HG02763 (cell line): ENCODE results near the gene SLC35B3.
"Not testable (repeated sequence)": the region's sequence is repeated elsewhere in the genome, so short reads cannot be mapped to it uniquely, and the experiment has no call there.

Experiments used
- ATAC-seq: cut with Tn5 transposase; IDR thresholded peaks from one replicate; pipeline ENCODE4 v1.9.1; 2021; ENCODE audit warnings: mild to moderate bottlenecking, moderate library complexity; ENCODE audit not compliant: unreplicated experiment

The SLC35B3 gene

DNA sequence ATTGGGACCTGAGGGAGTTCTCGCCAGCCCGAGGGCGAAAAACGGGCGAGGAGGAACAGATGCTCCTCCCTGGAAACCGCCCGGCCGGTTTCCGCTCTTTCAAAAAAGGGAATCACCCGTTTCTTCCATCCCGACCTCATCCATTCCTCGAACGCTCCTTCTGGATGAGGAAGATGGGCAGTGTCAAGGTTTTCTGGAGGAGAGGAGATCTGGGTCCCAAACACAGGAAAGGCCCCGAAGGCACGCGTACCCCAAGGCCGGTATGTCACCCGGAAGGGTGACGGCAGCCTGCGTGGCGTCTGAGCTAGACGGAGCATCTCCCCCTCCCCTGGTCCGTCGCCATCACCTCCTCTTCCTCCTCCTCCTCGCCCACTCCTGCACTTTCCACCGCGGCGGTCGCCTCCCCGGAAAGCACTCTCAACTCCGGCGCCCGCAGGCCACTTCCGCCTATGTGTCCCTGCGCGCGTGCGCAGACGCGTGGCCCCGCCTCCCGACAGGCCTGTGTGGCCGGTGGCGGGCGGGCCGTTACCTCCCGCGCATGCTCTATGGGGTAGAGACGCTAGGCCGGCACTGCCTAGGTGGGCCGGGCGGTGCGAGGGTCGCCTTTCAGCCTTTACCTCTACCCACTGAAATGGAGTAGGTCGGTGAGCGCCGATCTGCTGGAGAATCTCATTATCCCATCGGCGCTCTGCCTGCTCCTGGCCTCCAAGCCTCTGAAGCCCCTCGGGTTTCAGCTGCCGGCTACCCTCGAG is at the start of gene SLC35B3:
SLC35B3 (minus strand) TSS at position 453 of the 752 bp plus-strand sequence.
- peak; percentile 95 for ATAC-seq

DNA sequence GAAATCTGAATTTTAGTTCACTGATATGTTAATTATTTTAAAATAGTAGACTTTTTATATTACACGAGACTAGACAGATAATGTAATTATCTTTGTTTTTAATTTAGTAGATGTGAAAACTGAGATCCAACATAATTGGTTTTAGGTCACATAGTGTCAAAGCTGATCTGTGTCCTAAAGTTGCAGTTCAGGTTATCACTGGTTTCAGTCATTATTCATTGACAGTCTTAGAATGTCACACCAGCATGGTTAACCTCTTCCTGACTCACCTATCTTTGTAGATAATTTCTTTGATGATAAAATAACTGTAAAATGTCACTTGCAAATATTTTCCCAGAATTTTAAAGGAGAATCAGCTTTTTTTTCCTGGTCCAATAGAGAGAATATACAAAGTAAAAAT is 48.3 kb upstream of the SLC35B3 start:
- ATAC-seq = no peak

- ATAC-seq = peak; percentile 68
Observed at GRCh38 chr6:8481727-8482126, 46.4 kb upstream of the SLC35B3 start.

GRCh38 chr6:8478418-8478817 is 43.1 kb upstream of the SLC35B3 start:
- no peak for ATAC-seq

DNA sequence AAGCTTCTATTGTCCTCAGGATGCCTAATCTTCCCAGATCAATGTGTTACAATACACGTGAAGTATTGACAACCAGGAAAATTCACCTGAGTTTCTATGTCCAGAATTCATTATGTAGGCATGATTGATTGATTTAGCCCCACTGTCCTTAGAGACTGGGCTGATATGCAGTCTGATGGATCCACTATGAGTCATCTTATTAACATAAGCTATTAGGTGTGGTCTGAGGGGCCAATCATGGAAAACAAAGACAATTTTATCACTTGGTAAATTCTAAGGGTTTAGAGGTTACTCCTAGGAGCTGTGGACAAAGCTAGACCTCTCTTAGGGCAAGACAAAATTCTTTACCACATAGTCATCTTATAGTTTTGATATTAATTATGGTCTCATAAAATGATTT is 41.3 kb upstream of the SLC35B3 start:
- no peak for ATAC-seq

GRCh38 chr6:8468552-8469356 is 33.4 kb upstream of the SLC35B3 start:
- no peak for ATAC-seq

DNA sequence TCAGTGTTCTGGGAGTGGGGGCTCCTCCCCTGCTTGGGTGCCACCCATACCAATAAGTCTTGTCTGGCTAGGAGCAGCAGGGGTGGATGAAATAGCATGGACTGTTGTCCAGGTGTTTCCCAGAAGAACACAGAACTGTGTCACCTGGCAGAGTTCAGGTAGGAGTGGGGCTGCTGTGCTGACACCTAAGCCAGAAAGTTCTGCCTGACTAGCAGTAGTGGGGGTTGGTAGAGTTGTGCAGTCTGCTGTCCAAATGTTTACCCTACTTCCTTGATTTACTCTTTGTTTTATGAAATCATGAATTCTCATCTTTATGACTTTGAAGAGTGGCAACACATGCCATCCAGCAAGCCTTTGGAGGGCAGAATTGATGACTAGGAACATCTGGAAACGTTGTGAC is 27.3 kb upstream of the SLC35B3 start:
- no peak for ATAC-seq

DNA sequence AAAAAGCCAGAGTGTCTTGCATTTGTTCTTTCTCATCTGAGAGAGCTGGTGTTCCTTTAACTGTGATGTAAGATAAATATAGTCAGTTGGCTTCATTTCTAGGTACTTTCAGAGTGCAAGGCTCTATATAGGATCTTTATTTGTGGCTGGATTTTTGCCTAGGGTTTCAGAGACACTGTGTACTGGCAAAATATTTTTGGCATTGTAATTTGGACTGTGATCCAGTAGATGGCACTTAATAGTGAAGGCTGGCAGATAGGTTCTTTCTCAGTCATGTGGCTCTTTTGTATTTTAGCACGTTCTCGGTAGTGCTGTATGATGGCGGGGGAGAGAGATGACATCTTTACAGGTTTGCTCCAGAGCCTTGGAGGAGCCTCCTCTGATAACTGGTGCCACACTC is 26.8 kb upstream of the SLC35B3 start:
- no peak for ATAC-seq

GRCh38 chr6:8446391-8446790 is 11.0 kb upstream of the SLC35B3 start:
- ATAC-seq = no peak

GRCh38 chr6:8445930-8446329 is 10.6 kb upstream of the SLC35B3 start:
- ATAC-seq = not testable (repeated sequence)

DNA sequence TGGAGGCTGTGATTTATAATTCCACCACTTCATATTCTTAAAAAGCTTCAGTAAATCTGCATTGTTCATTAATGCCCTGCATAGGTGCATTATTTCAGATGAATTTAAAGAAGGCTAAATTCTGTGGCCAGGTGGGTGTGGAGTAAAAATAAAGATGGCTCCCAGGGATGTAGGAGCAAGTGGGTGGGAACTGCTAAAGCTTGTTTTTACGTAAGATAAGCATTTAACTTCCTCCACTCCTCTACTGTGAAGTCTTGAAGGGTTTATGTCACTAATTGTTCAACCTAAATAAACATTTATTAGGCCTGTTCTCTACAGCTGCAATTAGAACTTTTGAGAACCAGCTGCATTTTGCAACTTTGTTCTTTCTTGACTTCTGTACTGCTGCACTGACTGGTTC is 6.8 kb upstream of the SLC35B3 start:
- ATAC-seq = no peak

DNA sequence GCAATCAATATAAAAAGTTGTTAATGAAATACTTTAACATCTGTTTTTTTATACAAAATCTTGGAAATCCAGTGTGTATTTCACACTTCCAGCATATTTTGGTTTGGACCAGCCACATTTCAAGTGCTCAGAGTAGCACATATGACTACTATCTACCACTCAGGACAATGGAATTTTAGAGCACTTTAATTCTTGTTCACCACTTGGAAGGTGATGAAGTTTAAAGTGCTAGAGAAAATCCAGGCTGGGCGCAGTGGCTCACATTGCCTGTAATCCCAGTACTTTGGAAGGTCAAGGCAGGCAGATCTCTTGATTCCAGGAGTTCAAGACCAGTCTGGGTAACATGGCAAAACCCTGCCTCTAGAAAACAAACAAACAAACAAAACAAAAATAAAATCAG is 6.1 kb upstream of the SLC35B3 start:
- ATAC-seq = no peak

GRCh38 chr6:8439601-8440268 is 4.4 kb upstream of the SLC35B3 start:
- ATAC-seq = no peak

GRCh38 chr6:8437813-8438212 is 2.5 kb upstream of the SLC35B3 start:
- ATAC-seq = no peak

- ATAC-seq = no peak
Observed at GRCh38 chr6:8436966-8437365, 1.6 kb upstream of the SLC35B3 start.

DNA sequence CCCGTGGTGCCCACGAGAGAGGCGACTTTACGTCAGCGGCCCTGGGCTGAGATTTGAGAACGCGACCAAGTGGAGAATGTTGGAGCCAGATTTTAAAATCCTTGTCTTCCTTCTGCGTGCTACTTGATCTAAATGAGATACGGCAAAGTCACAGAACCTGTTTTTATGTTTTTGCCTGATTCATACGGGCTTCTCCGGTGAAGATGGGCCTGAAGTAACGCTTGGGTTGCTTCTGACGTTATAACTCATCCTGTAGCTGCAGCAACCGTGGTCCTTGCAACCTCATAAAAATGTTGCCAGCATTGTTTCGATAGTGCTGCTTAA is 462 bp upstream of the SLC35B3 start:
- no peak for ATAC-seq

DNA sequence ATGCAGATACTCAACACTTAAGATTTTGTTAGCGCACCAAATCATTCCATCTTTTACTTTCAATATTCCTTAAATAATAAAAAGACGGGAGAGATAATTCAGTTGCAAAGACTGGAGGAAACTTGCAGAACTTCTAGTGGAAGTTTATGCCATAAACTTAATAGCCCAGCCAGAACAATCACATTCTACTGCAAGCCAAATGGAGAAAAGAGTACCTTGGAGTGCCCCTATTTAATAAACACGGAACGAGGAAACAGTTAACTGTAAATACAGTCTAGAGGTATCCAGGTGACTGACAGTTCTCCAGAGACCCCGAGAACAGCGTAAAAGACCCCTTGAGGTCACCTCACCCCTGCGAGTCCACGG is 635 bp downstream of the SLC35B3 start:
- peak; percentile 16 for ATAC-seq

DNA sequence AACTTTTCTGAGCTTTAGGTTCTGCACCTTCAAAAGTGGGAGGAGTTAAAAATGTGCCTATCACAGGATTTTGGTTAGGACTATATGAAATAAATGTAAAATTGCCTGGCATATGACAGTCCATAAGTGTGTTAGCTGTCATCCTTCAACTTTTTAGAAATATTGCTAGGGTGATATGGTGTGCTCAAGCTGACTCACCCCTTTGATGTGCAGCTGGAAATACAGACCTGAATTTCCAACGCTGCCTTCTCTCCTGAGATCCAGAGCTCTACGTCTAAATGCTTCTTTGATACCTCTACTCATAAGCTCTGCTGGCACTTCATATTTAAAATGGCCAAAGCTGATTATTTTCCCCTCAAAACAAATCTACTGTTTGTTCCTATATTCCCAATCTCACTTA is 2.7 kb downstream of the SLC35B3 start:
- no peak for ATAC-seq

DNA sequence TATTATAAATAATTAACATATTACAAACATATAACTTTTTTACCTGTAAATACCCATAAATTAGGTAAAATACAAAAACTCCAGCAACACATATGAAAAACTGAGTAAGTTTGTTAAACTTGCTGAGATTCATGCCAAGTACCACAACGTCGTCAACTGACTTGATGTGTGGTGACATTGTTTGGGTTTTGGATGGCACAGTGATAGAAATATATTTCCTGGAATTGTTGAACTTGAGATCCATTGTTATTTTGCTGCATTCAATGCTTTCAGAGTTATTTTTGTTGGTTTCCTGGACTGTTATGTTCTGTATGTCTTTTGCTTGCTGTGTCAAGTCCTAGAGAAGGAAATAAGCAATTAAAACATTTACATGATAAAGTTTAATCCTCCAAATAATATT is 5.5 kb downstream of the SLC35B3 start:
- ATAC-seq = no peak

- ATAC-seq = not testable (repeated sequence)
Observed at GRCh38 chr6:8426544-8426943, 8.8 kb downstream of the SLC35B3 start.

GRCh38 chr6:8420031-8420588 is 15.2 kb downstream of the SLC35B3 start:
- ATAC-seq = no peak

DNA sequence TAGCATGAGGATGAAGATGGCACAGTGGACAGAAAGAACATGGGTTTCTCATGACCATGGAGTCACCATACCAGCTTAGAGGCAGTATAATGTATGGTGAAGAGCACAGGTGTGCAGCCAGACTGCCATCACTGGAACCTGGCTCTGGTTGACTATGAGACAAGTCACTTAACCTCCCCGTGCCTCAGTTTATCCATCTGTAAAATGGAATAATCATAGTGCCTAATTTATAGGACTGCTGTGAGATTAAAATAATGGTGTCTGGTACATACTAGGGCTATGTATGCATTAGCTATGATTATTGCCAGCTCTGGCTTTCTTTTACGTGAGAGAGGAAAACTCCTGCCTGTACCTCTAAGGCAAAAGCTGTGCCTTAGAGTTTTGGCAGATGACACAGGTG is 19.4 kb downstream of the SLC35B3 start:
- no peak for ATAC-seq
